SHP77 (cell line): Measurements from ENCODE around the gene CNTNAP2.
A peak's percentile ranks its signal among the peaks of the same experiment; 100 is the strongest.
"Not testable (repeated sequence)": the region's sequence is repeated elsewhere in the genome, so short reads cannot be mapped to it uniquely, and the experiment has no call there.

Source experiments
- DNase-seq, 2 experiments: peaks; one replicate each; lab custom pipeline; 2025; lab: John Stamatoyannopoulos, UW

Gene CNTNAP2

GRCh38 chr7:148261996-148262688 lies 2145.5 kb downstream of the CNTNAP2 start:
- no peak for DNase-seq

GRCh38 chr7:148262721-148263229 lies 2146.2 kb downstream of the CNTNAP2 start:
- peak; percentile 43 to 54 for DNase-seq

- peak; percentile 29 to 33 for DNase-seq
Observed at GRCh38 chr7:148264933-148265557, 2148.4 kb downstream of the CNTNAP2 start.

- no peak for DNase-seq
Observed at GRCh38 chr7:148265896-148266295, 2149.3 kb downstream of the CNTNAP2 start.

GRCh38 chr7:148266795-148267194 lies 2150.2 kb downstream of the CNTNAP2 start:
- no peak for DNase-seq

- DNase-seq: no peak
Observed at GRCh38 chr7:148270576-148270975, 2154.0 kb downstream of the CNTNAP2 start.

- DNase-seq: no peak
Observed at GRCh38 chr7:148274118-148274517, 2157.5 kb downstream of the CNTNAP2 start.

GRCh38 chr7:148275359-148275890 lies 2158.8 kb downstream of the CNTNAP2 start:
- no peak for DNase-seq

GRCh38 chr7:148276314-148277041 lies 2159.9 kb downstream of the CNTNAP2 start:
- no peak for DNase-seq

- DNase-seq: no peak
Observed at GRCh38 chr7:148277042-148277660, 2160.6 kb downstream of the CNTNAP2 start.

GRCh38 chr7:148286150-148286549 lies 2169.5 kb downstream of the CNTNAP2 start:
- DNase-seq: peak; percentile 2 to 10

- no peak for DNase-seq
Observed at GRCh38 chr7:148287538-148287937, 2170.9 kb downstream of the CNTNAP2 start.

GRCh38 chr7:148288592-148289151 lies 2172.1 kb downstream of the CNTNAP2 start:
- no peak for DNase-seq

- DNase-seq: no peak
Observed at GRCh38 chr7:148289630-148290029, 2173.0 kb downstream of the CNTNAP2 start.

GRCh38 chr7:148290538-148290937 lies 2173.9 kb downstream of the CNTNAP2 start:
- DNase-seq: no peak

- no peak for DNase-seq
Observed at GRCh38 chr7:148291799-148292198, 2175.2 kb downstream of the CNTNAP2 start.

- DNase-seq: no peak
Observed at GRCh38 chr7:148296994-148297644, 2180.5 kb downstream of the CNTNAP2 start.

- not testable (repeated sequence) for DNase-seq
Observed at GRCh38 chr7:148298768-148299167, 2182.2 kb downstream of the CNTNAP2 start.

- no peak for DNase-seq
Observed at GRCh38 chr7:148299350-148300276, 2183.0 kb downstream of the CNTNAP2 start.

GRCh38 chr7:148302436-148302835 lies 2185.8 kb downstream of the CNTNAP2 start:
- not testable (repeated sequence) for DNase-seq
